Measurements from ENCODE around the gene GPC3. TPM values are rescaled to one million over a fixed set of nuclear protein-coding genes. Genes with fewer than 3 reads are reported as not detected.

Gene GPC3
- total RNA-seq, 1 donor: not detected

DNA sequence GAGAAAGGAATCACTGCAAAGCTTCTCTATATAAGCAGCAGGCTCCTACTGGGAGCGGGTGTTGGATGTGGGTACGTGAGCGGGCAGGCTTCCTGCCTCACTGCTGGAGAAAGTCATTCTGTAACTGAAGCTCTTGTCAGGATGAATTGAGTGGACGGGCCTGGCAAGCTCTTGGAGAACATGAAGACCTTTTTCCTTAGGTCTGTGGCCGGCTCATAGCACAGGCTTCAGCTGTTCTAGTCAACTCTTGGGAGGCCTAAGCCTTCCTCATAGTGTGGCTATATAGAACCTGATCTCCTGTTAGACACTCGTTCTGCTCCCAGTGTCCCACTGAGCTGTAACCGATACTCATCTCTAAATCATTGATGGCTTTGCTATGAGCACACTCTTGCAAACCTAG, 461.9 kb downstream of the GPC3 start:
- no peak for TF ChIP-seq CTCF (IDR thresholded peaks at IDR 0.05; ENCODE audit: insufficient read depth, low read depth, low read length)
- DNase-seq (ENCODE audit: low read depth): no peak
- H3K4me3 ChIP-seq (ENCODE audit: low read depth, low read length): no peak overlapping the region

GRCh38 chrX:133523081-133523487, 462.3 kb downstream of the GPC3 start:
- no peak overlapping the region for H3K4me3 ChIP-seq (ENCODE audit: low read depth, low read length)
- no peak for DNase-seq (ENCODE audit: low read depth)
- TF ChIP-seq CTCF (IDR thresholded peaks at IDR 0.05; ENCODE audit: insufficient read depth, low read depth, low read length): no peak

GRCh38 chrX:133516686-133517085, 468.7 kb downstream of the GPC3 start:
- TF ChIP-seq CTCF (IDR thresholded peaks at IDR 0.05; ENCODE audit: insufficient read depth, low read depth, low read length): no peak
- no peak overlapping the region for H3K4me3 ChIP-seq (ENCODE audit: low read depth, low read length)
- no peak for DNase-seq (ENCODE audit: low read depth)

DNA sequence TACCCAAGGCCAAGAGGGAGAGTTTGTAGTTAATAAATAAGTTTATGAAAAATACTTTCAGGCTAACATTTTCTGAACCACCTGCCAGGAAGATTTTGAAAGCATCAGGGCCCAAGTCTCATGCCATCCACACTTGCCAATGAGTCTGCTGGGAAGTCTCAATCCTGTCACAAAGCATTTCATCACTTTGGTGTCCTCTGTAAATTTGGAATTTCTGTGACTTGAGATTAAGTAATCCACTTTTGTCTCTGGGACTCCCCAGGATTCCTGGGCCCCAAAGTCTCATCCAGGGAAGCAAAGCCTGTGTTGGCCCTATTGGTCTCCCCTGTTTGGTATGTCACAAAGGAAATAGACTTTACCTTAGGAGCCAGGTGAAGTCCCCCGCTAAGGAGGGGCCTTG, 470.9 kb downstream of the GPC3 start:
- H3K4me3 ChIP-seq (ENCODE audit: low read depth, low read length): no peak overlapping the region
- DNase-seq (ENCODE audit: low read depth): no peak
- no peak for TF ChIP-seq CTCF (IDR thresholded peaks at IDR 0.05; ENCODE audit: insufficient read depth, low read depth, low read length)

DNA sequence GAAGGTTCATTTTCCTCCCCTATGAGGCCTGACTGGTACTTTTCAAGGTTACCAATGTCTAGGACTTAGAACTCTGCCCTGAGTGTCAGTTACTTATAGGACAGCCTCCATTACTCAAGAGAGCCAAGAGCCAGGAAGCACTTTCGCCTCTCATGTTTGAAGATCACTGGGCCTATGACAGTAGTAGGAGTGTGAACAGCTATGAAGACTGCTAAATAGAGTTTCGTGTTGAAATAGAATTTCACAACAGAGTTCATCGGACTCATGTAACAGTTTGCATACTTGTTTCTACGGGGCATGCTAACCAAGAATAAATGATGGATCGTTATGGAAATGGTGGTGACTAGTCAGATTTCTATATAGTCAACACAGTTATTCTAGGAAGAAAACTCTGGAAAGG, 472.3 kb downstream of the GPC3 start:
- no peak overlapping the region for H3K4me3 ChIP-seq (ENCODE audit: low read depth, low read length)
- TF ChIP-seq CTCF (IDR thresholded peaks at IDR 0.05; ENCODE audit: insufficient read depth, low read depth, low read length): no peak
- no peak for DNase-seq (ENCODE audit: low read depth)

- DNase-seq (ENCODE audit: low read depth): no peak
- no peak for TF ChIP-seq CTCF (IDR thresholded peaks at IDR 0.05; ENCODE audit: insufficient read depth, low read depth, low read length)
- no peak overlapping the region for H3K4me3 ChIP-seq (ENCODE audit: low read depth, low read length)
These were observed 474.4 kb downstream of the GPC3 start for GRCh38 chrX:133511041-133511440.

DNA sequence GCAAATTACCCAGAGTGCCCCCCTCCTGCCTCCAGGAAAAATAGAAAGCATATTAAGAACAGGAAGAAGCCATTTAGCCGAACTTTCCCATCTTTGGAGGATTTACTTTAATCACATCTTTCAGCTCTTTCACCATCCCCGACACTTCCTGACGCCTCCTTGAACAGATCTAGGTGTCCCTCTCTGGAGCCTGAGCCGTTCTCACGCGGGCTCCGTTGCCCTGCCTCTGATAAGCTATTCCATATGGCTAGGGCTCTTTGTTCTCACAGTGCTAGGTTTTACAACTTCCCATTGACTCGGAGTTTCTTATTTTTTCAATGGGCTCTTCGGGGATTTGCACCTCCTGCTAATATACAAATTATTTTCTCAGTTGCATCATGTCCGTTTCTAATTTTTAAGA, 488.0 kb downstream of the GPC3 start:
- TF ChIP-seq CTCF (IDR thresholded peaks at IDR 0.05; ENCODE audit: insufficient read depth, low read depth, low read length): no peak
- H3K4me3 ChIP-seq (ENCODE audit: low read depth, low read length): no peak overlapping the region
- DNase-seq (ENCODE audit: low read depth): no peak
